ENCODE measurements around the gene TMEM132D.

GRCh38 chr12:129720618-129721017 lies 183.2 kb downstream of the TMEM132D start:
- TF ChIP-seq EZH2 (IDR thresholded peaks at IDR 0.05; ENCODE audit: insufficient read depth, low read length) (no peak), CTCF (IDR thresholded peaks at IDR 0.05; ENCODE audit: insufficient read depth, low read depth, low read length) (no peak)

Data from astrocyte (in vitro differentiated cells and primary cell).